GM19463 (cell line): ENCODE results near the gene DDX55.

Source experiments
- ATAC-seq: cut with Tn5 transposase; IDR thresholded peaks from one replicate; pipeline ENCODE4 v1.9.1; 2021; ENCODE audit warnings: mild to moderate bottlenecking, moderate library complexity; ENCODE audit not compliant: unreplicated experiment

The DDX55 gene

GRCh38 chr12:123614110-123614509 lies 12.2 kb downstream of the DDX55 start:
- no peak for ATAC-seq

- no peak for ATAC-seq
Observed at GRCh38 chr12:123614531-123614930, 12.6 kb downstream of the DDX55 start.

GRCh38 chr12:123617144-123617543 lies 15.2 kb downstream of the DDX55 start:
- no peak for ATAC-seq

- ATAC-seq = no peak
Observed at GRCh38 chr12:123617580-123617979, 15.7 kb downstream of the DDX55 start.

- no peak for ATAC-seq
Observed at GRCh38 chr12:123621101-123621500, 19.2 kb downstream of the DDX55 start.

- ATAC-seq = no peak
Observed at GRCh38 chr12:123621619-123622530, 20.0 kb downstream of the DDX55 start.

GRCh38 chr12:123633379-123634141 lies 31.7 kb downstream of the DDX55 start, which contains the start of the genes EIF2B1 and GTF2H3:
Gene EIF2B1 (minus strand): TSS chr12:123633686. CDS start chr12:123633557, 129 bp downstream.
Gene GTF2H3 (plus strand): TSS chr12:123633829. CDS start chr12:123633860, 31 bp downstream.
- peak; percentile 98 for ATAC-seq

- no peak for ATAC-seq
Observed at GRCh38 chr12:123634142-123634561, 32.3 kb downstream of the DDX55 start.

- ATAC-seq = no peak
Observed at GRCh38 chr12:123643911-123644310, 42.0 kb downstream of the DDX55 start.

- ATAC-seq = no peak
Observed at GRCh38 chr12:123645380-123645779, 43.5 kb downstream of the DDX55 start.

GRCh38 chr12:123645878-123646277 lies 44.0 kb downstream of the DDX55 start:
- ATAC-seq = no peak

GRCh38 chr12:123648401-123648800 lies 46.5 kb downstream of the DDX55 start:
- no peak for ATAC-seq

- ATAC-seq = no peak
Observed at GRCh38 chr12:123654129-123654701, 52.3 kb downstream of the DDX55 start.

- peak; percentile 71 for ATAC-seq
Observed at GRCh38 chr12:123655420-123655819, 53.5 kb downstream of the DDX55 start.

GRCh38 chr12:123656392-123656791 lies 54.5 kb downstream of the DDX55 start:
- no peak for ATAC-seq

- no peak for ATAC-seq
Observed at GRCh38 chr12:123657211-123657610, 55.3 kb downstream of the DDX55 start.

GRCh38 chr12:123659996-123660727 lies 58.3 kb downstream of the DDX55 start:
- no peak for ATAC-seq

GRCh38 chr12:123667771-123668170 lies 65.9 kb downstream of the DDX55 start:
- ATAC-seq = no peak
